ENCODE results near the gene TAS1R1. TPM values are rescaled to one million over a fixed set of nuclear protein-coding genes. Genes with fewer than 3 reads are reported as not detected.
A peak's percentile ranks its signal among the peaks of the same experiment; 100 is the strongest.
"Not testable (repeated sequence)": the region's sequence is repeated elsewhere in the genome, so short reads cannot be mapped to it uniquely, and the experiment has no call there.

Gene TAS1R1
- total RNA-seq, 1 experiment from 2014 or later = not detected

GRCh38 chr1:6554031-6554906 is 838 bp upstream of the TAS1R1 start, which contains the start of gene NOL9:
Gene NOL9 (minus strand): TSS chr1:6554513. CDS start chr1:6554502, 11 bp downstream.
- in situ Hi-C loops (cut with HindIII; ENCODE audit: low pct_unique_long_range_greater_than_20kb, low sequenced_read_pairs) = no loop called here
- DNase-seq (ENCODE audit: low read depth, low spot score) = peak; percentile 89

- no peak for DNase-seq (ENCODE audit: low read depth, low spot score)
- in situ Hi-C loops (cut with HindIII; ENCODE audit: low pct_unique_long_range_greater_than_20kb, low sequenced_read_pairs) = no loop called here
Measured at GRCh38 chr1:6557597-6557996, 2.5 kb downstream of the TAS1R1 start.

GRCh38 chr1:6559161-6559560 is 4.1 kb downstream of the TAS1R1 start:
- DNase-seq (ENCODE audit: low read depth, low spot score); in situ Hi-C loops (cut with HindIII; ENCODE audit: low pct_unique_long_range_greater_than_20kb, low sequenced_read_pairs): not testable (repeated sequence)

GRCh38 chr1:6560267-6560666 is 5.2 kb downstream of the TAS1R1 start:
- in situ Hi-C loops (cut with HindIII; ENCODE audit: low pct_unique_long_range_greater_than_20kb, low sequenced_read_pairs) = no loop called here
- no peak for DNase-seq (ENCODE audit: low read depth, low spot score)

- no peak for DNase-seq (ENCODE audit: low read depth, low spot score)
- in situ Hi-C loops (cut with HindIII; ENCODE audit: low pct_unique_long_range_greater_than_20kb, low sequenced_read_pairs) = no loop called here
Measured at GRCh38 chr1:6569033-6569432, 13.9 kb downstream of the TAS1R1 start.

- in situ Hi-C loops (cut with HindIII; ENCODE audit: low pct_unique_long_range_greater_than_20kb, low sequenced_read_pairs) = no loop called here
- DNase-seq (ENCODE audit: low read depth, low spot score) = no peak
Measured at GRCh38 chr1:6570100-6570499, 15.0 kb downstream of the TAS1R1 start.

GRCh38 chr1:6570987-6571386 is 15.9 kb downstream of the TAS1R1 start:
- in situ Hi-C loops (cut with HindIII; ENCODE audit: low pct_unique_long_range_greater_than_20kb, low sequenced_read_pairs) = no loop called here
- DNase-seq (ENCODE audit: low read depth, low spot score) = no peak

- in situ Hi-C loops (cut with HindIII; ENCODE audit: low pct_unique_long_range_greater_than_20kb, low sequenced_read_pairs) = no loop called here
- no peak for DNase-seq (ENCODE audit: low read depth, low spot score)
Measured at GRCh38 chr1:6572653-6573383, 17.7 kb downstream of the TAS1R1 start.

- in situ Hi-C loops (cut with HindIII; ENCODE audit: low pct_unique_long_range_greater_than_20kb, low sequenced_read_pairs) = no loop called here
- no peak for DNase-seq (ENCODE audit: low read depth, low spot score)
Measured at GRCh38 chr1:6574025-6574620, 19.0 kb downstream of the TAS1R1 start.

GRCh38 chr1:6574818-6575217 is 19.7 kb downstream of the TAS1R1 start:
- in situ Hi-C loops (cut with HindIII; ENCODE audit: low pct_unique_long_range_greater_than_20kb, low sequenced_read_pairs) = no loop called here
- no peak for DNase-seq (ENCODE audit: low read depth, low spot score)

GRCh38 chr1:6577831-6578525 is 22.9 kb downstream of the TAS1R1 start:
- no peak for DNase-seq (ENCODE audit: low read depth, low spot score)
- in situ Hi-C loops (cut with HindIII; ENCODE audit: low pct_unique_long_range_greater_than_20kb, low sequenced_read_pairs) = no loop called here

GRCh38 chr1:6578624-6579373 is 23.7 kb downstream of the TAS1R1 start:
- in situ Hi-C loops (cut with HindIII; ENCODE audit: low pct_unique_long_range_greater_than_20kb, low sequenced_read_pairs) = no loop called here
- DNase-seq (ENCODE audit: low read depth, low spot score) = no peak

- in situ Hi-C loops (cut with HindIII; ENCODE audit: low pct_unique_long_range_greater_than_20kb, low sequenced_read_pairs) = no loop called here
- DNase-seq (ENCODE audit: low read depth, low spot score) = peak; percentile 96
Measured at GRCh38 chr1:6579374-6580118, 24.4 kb downstream of the TAS1R1 start, which contains the start of gene ZBTB48. Gene ZBTB48 (plus strand): TSS chr1:6579994. CDS start chr1:6580610, 616 bp downstream.

GRCh38 chr1:6580119-6580592 is 25.0 kb downstream of the TAS1R1 start:
- DNase-seq (ENCODE audit: low read depth, low spot score) = no peak
- in situ Hi-C loops (cut with HindIII; ENCODE audit: low pct_unique_long_range_greater_than_20kb, low sequenced_read_pairs) = no loop called here

GRCh38 chr1:6580593-6581409 is 25.7 kb downstream of the TAS1R1 start:
- DNase-seq (ENCODE audit: low read depth, low spot score) = no peak
- in situ Hi-C loops (cut with HindIII; ENCODE audit: low pct_unique_long_range_greater_than_20kb, low sequenced_read_pairs) = no loop called here
